Skeletal muscle satellite cell (primary cell): Measurements from ENCODE around the gene IFNA2.
"Not testable (repeated sequence)": the region's sequence is repeated elsewhere in the genome, so short reads cannot be mapped to it uniquely, and the experiment has no call there.

Experiments used
- H3K27me3 ChIP-seq: 2 replicates; pipeline ENCODE4 v1.7.0; 2013; ENCODE audit warnings: low read length; ENCODE audit not compliant: control insufficient read depth, insufficient read depth
- H3K36me3 ChIP-seq: 2 replicates; pipeline ENCODE4 v1.7.0; 2013; ENCODE audit warnings: mild to moderate bottlenecking, control low read depth, low read length; ENCODE audit not compliant: insufficient read depth
- H3K4me1 ChIP-seq: 2 replicates; pipeline ENCODE4 v1.7.0; 2013; ENCODE audit warnings: low read length; ENCODE audit not compliant: control insufficient read depth, insufficient read depth
- H3K4me2 ChIP-seq: 2 replicates; pipeline ENCODE4 v1.7.0; 2013; ENCODE audit warnings: mild to moderate bottlenecking, low read length
- H3K4me3 ChIP-seq: 2 replicates; pipeline ENCODE4 v1.7.0; 2013; ENCODE audit warnings: low read length
- H3K9ac ChIP-seq: 2 replicates; pipeline ENCODE4 v1.7.0; 2013; ENCODE audit warnings: mild to moderate bottlenecking, low read depth, low read length, moderate library complexity
- H3K9me3 ChIP-seq: replicated peaks from 2 replicates; pipeline ENCODE4 v1.7.0; 2013; ENCODE audit warnings: mild to moderate bottlenecking, control low read depth, low read length

Gene IFNA2

GRCh38 chr9:21408817-21409216 is 23.6 kb upstream of the IFNA2 start, which contains the start of gene IFNA8:
TSS of gene IFNA8 (plus strand) at chr9:21409117. CDS start at chr9:21409177, 60 bp downstream.
- no peak within 1 kb of the TSS for H3K9ac ChIP-seq

GRCh38 chr9:21404146-21404545 is 18.9 kb upstream of the IFNA2 start:
- Histone ChIP-seq H3K27me3 (peaks cover 33% of the 10 kb centered on the region), H3K9ac (no peak overlapping the region), H3K4me2 (no peak overlapping the region), H3K4me3 (no peak overlapping the region), H3K4me1 (no peaks in the 10 kb centered on the region), H3K9me3 (no peaks in the 10 kb centered on the region), H3K36me3 (no peaks in the 10 kb centered on the region)

More at GRCh38 chr9:21408817-21409216, 23.6 kb upstream of the IFNA2 start, which contains the start of gene IFNA8:
- Histone ChIP-seq H3K27me3 (peaks cover 17% of the 10 kb centered on the region), H3K4me3 (no peak within 1 kb of the TSS), H3K36me3 (no peaks in the 10 kb centered on the region), H3K9me3 (no peaks in the 10 kb centered on the region), H3K4me1 (no peaks in the 10 kb centered on the region), H3K4me2 (no peak within 1 kb of the TSS)

GRCh38 chr9:21402386-21403251 is 17.4 kb upstream of the IFNA2 start:
- Histone ChIP-seq H3K9me3 (no peaks in the 10 kb centered on the region), H3K27me3 (peaks cover 39% of the 10 kb centered on the region), H3K36me3 (no peaks in the 10 kb centered on the region), H3K4me1 (no peaks in the 10 kb centered on the region), H3K4me2 (peak overlapping the region; percentile 76), H3K4me3 (peak overlapping the region; percentile 57), H3K9ac (no peak overlapping the region)

GRCh38 chr9:21399956-21400355 is 14.8 kb upstream of the IFNA2 start:
- peaks cover 65% of the 10 kb centered on the region for H3K27me3 ChIP-seq

DNA sequence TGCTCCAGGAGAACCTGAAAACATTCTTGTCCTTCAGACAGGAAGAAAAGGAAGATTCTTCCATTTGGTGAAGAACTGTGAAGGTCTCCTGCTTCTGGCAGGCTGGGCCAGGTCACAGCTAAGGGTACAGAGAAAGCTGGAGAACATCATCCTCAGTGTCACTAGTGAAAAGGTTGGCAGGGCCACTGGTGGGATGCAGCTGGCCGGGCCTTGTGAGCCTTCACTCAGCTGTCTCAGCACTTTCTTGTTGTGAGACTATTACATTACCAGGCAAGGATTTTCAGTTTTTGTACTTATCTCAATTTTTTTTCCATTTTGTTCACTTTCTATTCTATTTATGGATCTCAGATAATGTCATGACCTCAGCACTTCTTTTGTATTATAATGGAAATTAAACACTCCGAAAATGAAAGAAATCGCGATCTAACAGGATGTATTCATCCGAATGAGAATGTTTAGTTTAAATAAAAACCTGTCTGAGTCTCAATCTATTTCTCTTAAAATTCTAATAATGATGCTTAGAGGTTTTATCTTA is 13.8 kb upstream of the IFNA2 start:
- Histone ChIP-seq H3K9me3 (no peaks in the 10 kb centered on the region), H3K36me3 (no peaks in the 10 kb centered on the region), H3K4me2 (no peak overlapping the region), H3K9ac (no peak overlapping the region), H3K4me1 (peaks cover 3% of the 10 kb centered on the region), H3K4me3 (no peak overlapping the region), H3K27me3 (peaks cover 70% of the 10 kb centered on the region)

More at GRCh38 chr9:21399956-21400355, 14.8 kb upstream of the IFNA2 start:
- H3K4me1 ChIP-seq = peaks cover 3% of the 10 kb centered on the region
- H3K4me2 ChIP-seq = no peak overlapping the region
- H3K36me3 ChIP-seq = no peaks in the 10 kb centered on the region
- H3K9ac ChIP-seq = no peak overlapping the region
- no peaks in the 10 kb centered on the region for H3K9me3 ChIP-seq
- no peak overlapping the region for H3K4me3 ChIP-seq

- H3K36me3 ChIP-seq = no peaks in the 10 kb centered on the region
- H3K9ac ChIP-seq = no peak overlapping the region
- H3K4me3 ChIP-seq = peak overlapping the region; percentile 65
- no peaks in the 10 kb centered on the region for H3K9me3 ChIP-seq
- H3K4me1 ChIP-seq = peaks cover 3% of the 10 kb centered on the region
- H3K4me2 ChIP-seq = peak overlapping the region; percentile 84
- peaks cover 78% of the 10 kb centered on the region for H3K27me3 ChIP-seq
Observed at GRCh38 chr9:21395778-21396717, 10.8 kb upstream of the IFNA2 start.

DNA sequence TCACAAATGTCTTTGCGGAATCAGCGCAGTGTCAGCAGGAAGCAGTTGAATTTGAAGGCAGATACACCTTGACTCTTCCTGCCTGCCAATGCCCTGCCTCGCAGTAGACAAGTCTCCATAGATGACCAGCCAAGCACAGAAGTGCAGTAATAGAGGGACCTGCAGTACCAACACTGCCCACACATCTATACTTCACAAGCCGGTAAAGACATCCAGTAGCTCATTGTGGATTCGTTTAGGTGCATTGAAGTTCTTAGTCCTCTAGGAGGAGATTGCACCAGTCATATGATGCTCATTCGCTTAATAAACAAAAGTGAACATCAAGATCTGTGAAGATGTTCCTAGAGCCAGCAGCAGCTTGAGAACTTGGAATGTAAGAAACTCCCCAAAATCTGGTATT is 7.1 kb upstream of the IFNA2 start:
- Histone ChIP-seq H3K36me3 (no peaks in the 10 kb centered on the region), H3K27me3 (peaks cover 96% of the 10 kb centered on the region), H3K9me3 (no peaks in the 10 kb centered on the region), H3K4me2 (no peak overlapping the region), H3K4me3 (no peak overlapping the region), H3K4me1 (peaks cover 3% of the 10 kb centered on the region), H3K9ac (no peak overlapping the region)

DNA sequence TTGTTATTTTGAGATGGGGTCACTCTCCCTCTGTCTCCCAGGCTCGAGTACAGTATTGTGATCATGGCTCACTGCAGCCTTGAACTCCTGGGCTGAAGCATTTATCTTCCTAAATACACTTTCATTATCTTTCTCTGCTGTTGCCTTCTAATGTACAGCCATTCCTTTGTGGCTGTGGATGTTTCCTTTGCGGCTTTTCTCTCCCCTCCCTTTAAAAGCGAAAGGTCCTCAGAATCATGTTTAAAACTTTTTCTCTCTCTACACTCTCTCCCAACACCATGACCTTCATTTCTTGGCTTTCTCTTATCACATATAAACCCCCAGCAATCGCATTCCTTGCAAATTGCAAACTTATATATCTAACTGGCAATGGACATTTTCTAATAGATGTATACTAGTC is 1.6 kb downstream of the IFNA2 start:
- Histone ChIP-seq H3K4me1 (no peaks in the 10 kb centered on the region), H3K36me3 (no peaks in the 10 kb centered on the region), H3K9ac (no peak overlapping the region), H3K4me3 (no peak overlapping the region), H3K9me3 (no peaks in the 10 kb centered on the region), H3K4me2 (no peak overlapping the region), H3K27me3 (peaks cover 87% of the 10 kb centered on the region)

- H3K9ac ChIP-seq = no peak overlapping the region
- no peak overlapping the region for H3K4me2 ChIP-seq
- H3K4me3 ChIP-seq = no peak overlapping the region
- no peaks in the 10 kb centered on the region for H3K4me1 ChIP-seq
- H3K36me3 ChIP-seq = no peaks in the 10 kb centered on the region
- no peaks in the 10 kb centered on the region for H3K9me3 ChIP-seq
- H3K27me3 ChIP-seq = peaks cover 80% of the 10 kb centered on the region
Observed at GRCh38 chr9:21381448-21382339, 3.5 kb downstream of the IFNA2 start.

GRCh38 chr9:21371467-21371866 is 13.7 kb downstream of the IFNA2 start:
- not testable (repeated sequence) for H3K9ac ChIP-seq, H3K9me3 ChIP-seq, H3K4me2 ChIP-seq, H3K4me3 ChIP-seq, H3K36me3 ChIP-seq, H3K4me1 ChIP-seq
- H3K27me3 ChIP-seq = peaks cover 52% of the 10 kb centered on the region
